ENCODE results near the gene C1orf87.

C1orf87 gene

DNA sequence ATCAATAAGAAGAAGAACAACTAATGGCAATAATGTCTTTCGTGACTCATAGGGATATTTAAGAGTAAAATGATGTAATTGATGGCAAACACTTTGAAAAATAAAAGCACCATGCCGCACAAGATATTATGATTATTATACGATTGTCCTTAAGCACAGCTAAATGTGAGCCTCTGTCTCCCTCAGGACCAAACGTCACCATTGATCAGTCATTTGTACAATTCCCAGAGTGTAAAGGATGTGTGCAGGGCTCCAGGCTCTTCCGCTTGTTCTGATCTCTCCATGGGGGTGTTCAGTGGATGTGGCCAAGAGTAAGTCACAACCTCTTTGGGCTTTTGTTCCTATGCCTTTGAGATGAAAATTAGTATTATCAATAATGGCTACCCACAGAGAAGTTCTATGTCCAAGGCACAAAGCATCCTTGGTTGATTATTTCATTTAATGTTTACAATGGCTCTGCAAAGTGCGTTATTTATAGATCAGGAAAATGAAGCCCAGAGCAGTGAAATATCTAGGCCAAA lies 17.7 kb upstream of the C1orf87 start:
- H3K4me1 ChIP-seq (ENCODE audit: control insufficient read depth in 1 of 2, insufficient read depth in 2 of 2, low read length in 2 of 2), result no peaks in the 10 kb centered on the region
- H3K27ac ChIP-seq (ENCODE audit: low read length), result no peak overlapping the region
- H3K36me3 ChIP-seq (ENCODE audit: control insufficient read depth in 1 of 2, insufficient read depth in 2 of 2, low read length in 2 of 2), result no peaks in the 10 kb centered on the region
- H3K4me3 ChIP-seq (ENCODE audit: low read depth in 1 of 2, low read length in 2 of 2), result no peak overlapping the region
- no peaks in the 10 kb centered on the region for H3K9me3 ChIP-seq (ENCODE audit: control insufficient read depth in 1 of 2, low read length in 2 of 2)
- no peaks in the 10 kb centered on the region for H3K27me3 ChIP-seq (ENCODE audit: low read depth, low read length)

DNA sequence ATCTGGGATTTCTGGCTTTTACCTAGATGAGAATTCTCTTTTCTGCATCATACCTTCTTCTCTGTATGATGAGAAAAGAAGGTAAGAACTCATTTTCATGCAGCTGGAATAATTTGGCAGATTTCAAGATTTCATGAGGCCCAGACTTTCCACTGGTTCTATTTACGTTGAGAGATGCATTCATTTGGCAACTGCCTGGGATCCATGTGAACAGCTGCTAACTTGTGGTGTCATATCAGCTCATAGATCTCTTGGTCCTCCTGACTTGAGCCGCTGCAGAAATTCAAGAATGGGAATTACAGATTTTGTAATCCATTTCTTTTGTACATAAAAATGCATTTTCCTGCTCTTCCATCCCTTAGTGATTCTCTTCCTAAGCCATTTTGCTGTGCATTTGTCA lies 17.1 kb upstream of the C1orf87 start:
- Histone ChIP-seq H3K4me1 (ENCODE audit: control insufficient read depth in 1 of 2, insufficient read depth in 2 of 2, low read length in 2 of 2) (no peaks in the 10 kb centered on the region), H3K4me3 (ENCODE audit: low read depth in 1 of 2, low read length in 2 of 2) (no peak overlapping the region), H3K9me3 (ENCODE audit: control insufficient read depth in 1 of 2, low read length in 2 of 2) (no peaks in the 10 kb centered on the region), H3K27me3 (ENCODE audit: low read depth, low read length) (no peaks in the 10 kb centered on the region), H3K27ac (ENCODE audit: low read length) (no peak overlapping the region), H3K36me3 (ENCODE audit: control insufficient read depth in 1 of 2, insufficient read depth in 2 of 2, low read length in 2 of 2) (no peaks in the 10 kb centered on the region)

DNA sequence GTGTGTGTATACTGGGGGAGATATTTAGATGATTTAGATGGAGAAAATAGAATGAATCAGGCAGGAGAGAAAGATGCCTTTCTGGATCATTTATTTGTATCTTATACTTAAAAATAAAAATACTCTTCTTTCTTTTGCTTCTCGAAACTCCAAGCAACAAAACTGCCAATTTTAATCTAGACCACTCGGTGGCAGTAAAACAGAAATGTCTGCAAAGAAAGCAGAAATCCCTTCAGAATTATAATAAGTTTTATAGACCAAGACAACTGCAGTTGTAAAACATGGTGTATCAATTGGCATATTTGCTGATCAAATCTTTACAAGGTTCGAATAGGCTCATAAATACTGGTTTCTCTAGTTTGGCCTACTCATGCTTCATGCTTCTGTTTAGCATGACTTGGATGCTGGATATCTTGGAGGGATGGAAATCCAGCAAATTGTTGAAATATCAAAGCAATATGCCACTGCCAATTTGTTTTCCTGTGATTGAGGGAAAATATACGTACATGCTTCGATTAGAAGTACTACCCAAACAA lies 15.1 kb upstream of the C1orf87 start:
- H3K4me1 ChIP-seq (ENCODE audit: control insufficient read depth in 1 of 2, insufficient read depth in 2 of 2, low read length in 2 of 2), result no peaks in the 10 kb centered on the region
- no peak overlapping the region for H3K27ac ChIP-seq (ENCODE audit: low read length)
- no peaks in the 10 kb centered on the region for H3K36me3 ChIP-seq (ENCODE audit: control insufficient read depth in 1 of 2, insufficient read depth in 2 of 2, low read length in 2 of 2)
- H3K9me3 ChIP-seq (ENCODE audit: control insufficient read depth in 1 of 2, low read length in 2 of 2), result no peaks in the 10 kb centered on the region
- no peaks in the 10 kb centered on the region for H3K27me3 ChIP-seq (ENCODE audit: low read depth, low read length)
- H3K4me3 ChIP-seq (ENCODE audit: low read depth in 1 of 2, low read length in 2 of 2), result no peak overlapping the region

DNA sequence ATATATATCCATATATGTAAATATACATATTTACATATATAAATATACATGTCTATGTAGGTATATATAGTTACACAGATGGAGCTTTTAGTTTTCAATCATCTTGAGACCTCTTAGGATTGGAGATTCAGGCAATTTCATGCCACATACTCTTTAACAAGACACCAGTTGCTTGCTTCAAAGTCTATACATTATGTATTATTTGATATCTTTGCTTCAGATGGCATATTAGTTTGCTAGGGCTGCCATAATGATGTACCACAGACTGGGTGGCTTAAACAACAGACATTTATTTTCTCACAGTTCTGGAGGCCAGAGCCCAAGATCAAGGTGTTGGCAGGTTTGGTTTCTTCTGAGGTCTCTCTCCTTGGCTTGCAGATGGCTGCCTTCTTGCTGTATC lies 14.1 kb upstream of the C1orf87 start:
- H3K27ac ChIP-seq (ENCODE audit: low read length), result no peak overlapping the region
- H3K4me1 ChIP-seq (ENCODE audit: control insufficient read depth in 1 of 2, insufficient read depth in 2 of 2, low read length in 2 of 2), result no peaks in the 10 kb centered on the region
- no peaks in the 10 kb centered on the region for H3K27me3 ChIP-seq (ENCODE audit: low read depth, low read length)
- H3K36me3 ChIP-seq (ENCODE audit: control insufficient read depth in 1 of 2, insufficient read depth in 2 of 2, low read length in 2 of 2), result no peaks in the 10 kb centered on the region
- no peak overlapping the region for H3K4me3 ChIP-seq (ENCODE audit: low read depth in 1 of 2, low read length in 2 of 2)
- H3K9me3 ChIP-seq (ENCODE audit: control insufficient read depth in 1 of 2, low read length in 2 of 2), result no peaks in the 10 kb centered on the region

DNA sequence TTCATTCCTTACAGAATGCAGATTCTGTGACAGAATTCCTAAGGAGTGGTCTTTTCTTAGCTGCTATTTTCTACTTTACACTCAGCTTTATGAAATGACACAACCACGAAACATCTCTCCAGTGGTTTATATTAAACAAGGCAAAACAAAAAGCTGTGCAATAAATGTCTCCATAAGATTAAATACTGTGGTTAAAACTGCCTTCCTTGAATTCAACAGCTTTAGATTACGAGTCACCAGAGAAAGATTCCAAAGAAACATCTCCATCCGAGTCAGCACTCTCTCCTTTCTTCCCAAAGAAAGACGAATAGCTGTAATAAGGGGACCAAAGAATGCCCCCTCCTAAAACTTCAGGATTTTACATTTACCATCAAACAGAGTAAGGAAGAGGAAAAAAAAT lies 4.6 kb upstream of the C1orf87 start:
- peaks cover 9% of the 10 kb centered on the region for H3K27me3 ChIP-seq (ENCODE audit: low read depth, low read length)
- H3K9me3 ChIP-seq (ENCODE audit: control insufficient read depth in 1 of 2, low read length in 2 of 2), result no peaks in the 10 kb centered on the region
- no peak overlapping the region for H3K27ac ChIP-seq (ENCODE audit: low read length)
- H3K4me3 ChIP-seq (ENCODE audit: low read depth in 1 of 2, low read length in 2 of 2), result no peak overlapping the region
- H3K36me3 ChIP-seq (ENCODE audit: control insufficient read depth in 1 of 2, insufficient read depth in 2 of 2, low read length in 2 of 2), result no peaks in the 10 kb centered on the region
- H3K4me1 ChIP-seq (ENCODE audit: control insufficient read depth in 1 of 2, insufficient read depth in 2 of 2, low read length in 2 of 2), result peaks cover 0 to 5% of the 10 kb centered on the region in 2 donors

DNA sequence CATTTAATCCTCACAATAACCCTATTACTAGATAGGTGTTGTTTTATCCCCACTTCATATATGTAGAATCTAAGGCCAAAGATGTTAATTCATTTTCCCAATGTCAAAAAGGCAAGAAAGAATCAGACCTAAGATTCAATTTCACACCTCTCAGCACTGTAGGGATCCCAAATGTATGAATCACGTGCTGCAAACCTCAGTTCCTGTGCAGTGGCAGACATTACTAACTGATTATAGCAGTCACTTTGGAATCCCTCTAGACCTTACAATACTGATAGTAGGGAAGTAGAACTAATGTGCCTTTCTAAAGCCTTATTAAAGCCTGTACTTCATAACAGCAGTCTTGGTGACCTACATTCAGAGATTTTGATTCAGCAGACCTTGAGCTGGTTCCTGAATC lies 2.3 kb downstream of the C1orf87 start:
- Histone ChIP-seq H3K4me3 (ENCODE audit: low read depth in 1 of 2, low read length in 2 of 2) (no peak overlapping the region), H3K36me3 (ENCODE audit: control insufficient read depth in 1 of 2, insufficient read depth in 2 of 2, low read length in 2 of 2) (no peaks in the 10 kb centered on the region), H3K27ac (ENCODE audit: low read length) (no peak overlapping the region), H3K27me3 (ENCODE audit: low read depth, low read length) (peaks cover 12% of the 10 kb centered on the region), H3K9me3 (ENCODE audit: control insufficient read depth in 1 of 2, low read length in 2 of 2) (no peaks in the 10 kb centered on the region), H3K4me1 (ENCODE audit: control insufficient read depth in 1 of 2, insufficient read depth in 2 of 2, low read length in 2 of 2) (peaks cover 0 to 5% of the 10 kb centered on the region in 2 donors)

DNA sequence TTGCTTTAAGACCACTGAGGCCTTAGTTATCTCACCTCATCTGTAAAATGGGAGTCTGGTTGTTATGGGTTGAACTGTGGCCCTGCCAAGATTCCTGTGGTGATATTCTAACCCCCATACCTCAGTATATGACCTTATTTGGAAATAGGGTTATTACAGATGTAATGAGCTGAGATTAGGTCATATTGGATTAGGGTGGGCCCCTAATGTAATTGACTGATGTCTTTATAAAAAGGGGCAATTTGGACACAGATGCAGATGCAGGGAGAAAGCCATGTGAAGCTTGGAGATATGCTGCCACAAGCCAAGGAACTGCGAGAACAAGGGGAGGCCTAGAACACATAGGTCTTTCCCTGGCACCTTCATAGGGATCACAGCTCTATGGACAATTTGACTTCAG lies 3.9 kb downstream of the C1orf87 start:
- H3K4me3 ChIP-seq (ENCODE audit: low read depth in 1 of 2, low read length in 2 of 2), result no peak overlapping the region
- H3K9me3 ChIP-seq (ENCODE audit: control insufficient read depth in 1 of 2, low read length in 2 of 2), result no peaks in the 10 kb centered on the region
- H3K27ac ChIP-seq (ENCODE audit: low read length), result no peak overlapping the region
- H3K27me3 ChIP-seq (ENCODE audit: low read depth, low read length), result peaks cover 12% of the 10 kb centered on the region
- H3K4me1 ChIP-seq (ENCODE audit: control insufficient read depth in 1 of 2, insufficient read depth in 2 of 2, low read length in 2 of 2), result peaks cover 0 to 5% of the 10 kb centered on the region in 2 donors
- H3K36me3 ChIP-seq (ENCODE audit: control insufficient read depth in 1 of 2, insufficient read depth in 2 of 2, low read length in 2 of 2), result no peaks in the 10 kb centered on the region

DNA sequence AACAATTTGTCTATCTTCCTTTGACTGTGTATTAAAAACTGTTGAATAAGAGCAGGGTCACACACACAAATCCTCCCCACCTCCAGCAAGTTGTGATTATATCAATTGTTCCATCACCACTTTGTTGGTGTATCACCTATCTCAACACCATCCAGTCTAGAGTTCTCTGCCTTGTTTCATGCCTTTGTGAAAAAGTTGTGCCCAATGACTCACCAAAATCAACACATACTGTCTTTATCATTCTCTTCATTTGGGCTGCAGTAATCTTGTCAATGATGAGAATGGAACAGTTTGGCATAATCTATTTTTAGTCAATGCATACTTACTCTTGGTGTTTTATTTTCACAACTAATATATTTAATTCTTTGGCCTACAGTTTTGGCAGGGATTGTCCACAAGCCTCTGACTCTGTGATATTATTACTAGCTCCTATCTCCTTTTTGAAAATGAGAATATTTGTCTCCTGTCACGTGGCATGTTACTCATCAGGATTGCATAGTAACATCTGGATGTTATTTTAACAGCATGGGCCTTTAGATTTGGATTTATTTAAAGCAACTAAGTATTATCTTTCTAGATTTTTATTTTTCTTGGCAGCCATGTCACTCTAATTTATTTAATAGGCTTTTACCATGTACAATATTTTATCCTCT lies 5.1 kb downstream of the C1orf87 start:
- Histone ChIP-seq H3K36me3 (ENCODE audit: control insufficient read depth in 1 of 2, insufficient read depth in 2 of 2, low read length in 2 of 2) (no peaks in the 10 kb centered on the region), H3K9me3 (ENCODE audit: control insufficient read depth in 1 of 2, low read length in 2 of 2) (no peaks in the 10 kb centered on the region), H3K27me3 (ENCODE audit: low read depth, low read length) (peaks cover 7% of the 10 kb centered on the region), H3K4me3 (ENCODE audit: low read depth in 1 of 2, low read length in 2 of 2) (no peak overlapping the region), H3K27ac (ENCODE audit: low read length) (no peak overlapping the region), H3K4me1 (ENCODE audit: control insufficient read depth in 1 of 2, insufficient read depth in 2 of 2, low read length in 2 of 2) (peaks cover 0 to under 1% of the 10 kb centered on the region in 2 donors)

DNA sequence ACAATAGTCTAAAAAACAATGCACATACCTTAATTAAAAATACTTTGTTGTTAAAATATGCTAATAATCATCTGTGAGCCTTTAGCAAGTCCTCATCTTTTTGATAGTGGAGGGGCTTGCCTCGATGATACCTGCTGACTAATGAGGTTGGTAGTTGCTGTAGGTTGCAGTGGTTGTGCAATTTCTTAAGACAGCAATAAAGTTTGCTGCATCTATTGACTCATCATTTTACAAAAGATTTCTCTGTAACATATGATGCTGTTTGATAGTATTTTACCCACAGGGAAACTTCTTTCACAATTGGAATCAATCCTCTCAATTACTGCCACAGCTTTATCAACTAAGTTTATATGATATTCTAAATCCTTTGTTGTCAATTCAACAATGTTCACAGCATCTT lies 7.6 kb downstream of the C1orf87 start:
- Histone ChIP-seq H3K36me3 (ENCODE audit: control insufficient read depth in 1 of 2, insufficient read depth in 2 of 2, low read length in 2 of 2) (no peaks in the 10 kb centered on the region), H3K9me3 (ENCODE audit: control insufficient read depth in 1 of 2, low read length in 2 of 2) (no peaks in the 10 kb centered on the region), H3K4me3 (ENCODE audit: low read depth in 1 of 2, low read length in 2 of 2) (no peak overlapping the region), H3K4me1 (ENCODE audit: control insufficient read depth in 1 of 2, insufficient read depth in 2 of 2, low read length in 2 of 2) (no peaks in the 10 kb centered on the region), H3K27me3 (ENCODE audit: low read depth, low read length) (no peaks in the 10 kb centered on the region), H3K27ac (ENCODE audit: low read length) (no peak overlapping the region)

DNA sequence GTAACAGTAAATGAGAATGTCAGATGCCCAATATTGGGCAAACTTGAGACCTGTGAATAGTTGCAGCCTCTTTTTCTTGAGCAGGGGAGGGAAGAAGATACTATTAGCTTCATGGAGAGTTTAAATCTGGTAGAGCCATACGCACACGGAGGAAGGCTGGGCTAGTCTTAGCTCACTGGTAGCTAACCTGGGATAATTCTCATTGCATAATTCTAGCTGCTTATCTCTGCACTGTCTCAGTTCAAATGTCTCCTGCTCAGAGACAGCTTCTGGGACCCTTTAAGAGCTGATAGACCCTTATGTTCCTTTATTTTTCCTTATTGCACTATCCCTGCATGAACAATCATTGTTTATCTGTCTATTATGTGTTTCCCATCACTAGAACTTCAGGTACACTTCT lies 8.4 kb downstream of the C1orf87 start:
- Histone ChIP-seq H3K27me3 (ENCODE audit: low read depth, low read length) (no peaks in the 10 kb centered on the region), H3K4me1 (ENCODE audit: control insufficient read depth in 1 of 2, insufficient read depth in 2 of 2, low read length in 2 of 2) (no peaks in the 10 kb centered on the region), H3K9me3 (ENCODE audit: control insufficient read depth in 1 of 2, low read length in 2 of 2) (no peaks in the 10 kb centered on the region), H3K27ac (ENCODE audit: low read length) (no peak overlapping the region), H3K36me3 (ENCODE audit: control insufficient read depth in 1 of 2, insufficient read depth in 2 of 2, low read length in 2 of 2) (no peaks in the 10 kb centered on the region), H3K4me3 (ENCODE audit: low read depth in 1 of 2, low read length in 2 of 2) (no peak overlapping the region)

DNA sequence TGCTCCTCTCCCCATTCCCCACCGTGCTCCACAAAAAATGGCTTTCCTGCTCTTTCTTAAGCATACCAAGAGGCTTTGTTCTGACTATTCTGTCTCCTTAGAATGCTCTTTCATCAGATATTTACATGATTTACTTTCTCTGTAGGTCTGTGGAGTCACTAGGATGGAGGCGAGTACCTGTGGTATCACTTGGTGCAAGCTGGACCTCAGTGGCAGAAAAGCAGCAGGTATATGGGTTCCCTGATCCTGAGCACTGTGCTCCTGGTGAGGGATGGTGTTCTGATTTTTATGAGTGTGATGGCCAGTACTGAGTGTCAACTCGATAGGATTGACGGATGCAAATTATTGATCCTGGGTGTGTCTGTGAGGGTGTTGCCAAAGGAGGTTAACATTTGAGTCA lies 10.0 kb downstream of the C1orf87 start:
- Histone ChIP-seq H3K27me3 (ENCODE audit: low read depth, low read length) (no peaks in the 10 kb centered on the region), H3K4me3 (ENCODE audit: low read depth in 1 of 2, low read length in 2 of 2) (no peak overlapping the region), H3K27ac (ENCODE audit: low read length) (no peak overlapping the region), H3K9me3 (ENCODE audit: control insufficient read depth in 1 of 2, low read length in 2 of 2) (no peaks in the 10 kb centered on the region), H3K36me3 (ENCODE audit: control insufficient read depth in 1 of 2, insufficient read depth in 2 of 2, low read length in 2 of 2) (no peaks in the 10 kb centered on the region), H3K4me1 (ENCODE audit: control insufficient read depth in 1 of 2, insufficient read depth in 2 of 2, low read length in 2 of 2) (no peaks in the 10 kb centered on the region)

DNA sequence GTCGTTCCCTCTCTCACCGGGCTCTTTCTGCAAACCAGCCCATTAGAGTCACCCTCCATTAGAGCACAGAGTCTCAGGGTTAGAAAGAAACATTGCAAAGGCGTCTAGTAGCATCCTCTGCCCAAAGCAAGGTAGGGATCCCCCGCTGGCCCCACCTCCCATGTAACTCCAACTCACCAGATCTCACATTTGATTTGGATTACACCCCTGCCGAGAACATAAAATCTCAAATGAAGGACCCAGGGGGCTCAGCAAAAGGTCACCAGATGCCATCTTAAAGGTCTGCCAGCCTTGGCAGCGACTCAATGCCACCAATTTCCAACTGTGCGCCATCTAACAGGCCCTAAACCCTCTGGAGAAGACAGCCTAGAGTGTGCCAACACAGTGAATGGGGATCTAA lies 14.1 kb downstream of the C1orf87 start:
- H3K9me3 ChIP-seq (ENCODE audit: control insufficient read depth in 1 of 2, low read length in 2 of 2), result no peaks in the 10 kb centered on the region
- H3K27ac ChIP-seq (ENCODE audit: low read length), result no peak overlapping the region
- no peak overlapping the region for H3K4me3 ChIP-seq (ENCODE audit: low read depth in 1 of 2, low read length in 2 of 2)
- H3K27me3 ChIP-seq (ENCODE audit: low read depth, low read length), result no peaks in the 10 kb centered on the region
- no peaks in the 10 kb centered on the region for H3K4me1 ChIP-seq (ENCODE audit: control insufficient read depth in 1 of 2, insufficient read depth in 2 of 2, low read length in 2 of 2)
- H3K36me3 ChIP-seq (ENCODE audit: control insufficient read depth in 1 of 2, insufficient read depth in 2 of 2, low read length in 2 of 2), result no peaks in the 10 kb centered on the region
